GM12873 (cell line): Measurements from ENCODE around the gene ARL5A.

Source experiments
- CTCF ChIP-seq: IDR thresholded peaks from 2 replicates; pipeline ENCODE4 v1.5.1; 2012; ENCODE audit warnings: low read depth, mild to moderate bottlenecking, moderate library complexity, low read length, control low read depth; ENCODE audit not compliant: insufficient read depth; ENCODE audit errors: missing control alignments

The ARL5A gene

GRCh38 chr2:151793123-151793522, 35.1 kb downstream of the ARL5A start:
- TF ChIP-seq CTCF: no peak

GRCh38 chr2:151792589-151792988, 35.6 kb downstream of the ARL5A start:
- peak; percentile 18 for TF ChIP-seq CTCF

- no peak for TF ChIP-seq CTCF
Measured at GRCh38 chr2:151791545-151791944, 36.7 kb downstream of the ARL5A start.

- TF ChIP-seq CTCF: no peak
Measured at GRCh38 chr2:151790689-151791088, 37.5 kb downstream of the ARL5A start.

GRCh38 chr2:151789055-151789834, 39.0 kb downstream of the ARL5A start:
- no peak for TF ChIP-seq CTCF

- TF ChIP-seq CTCF: no peak
Measured at GRCh38 chr2:151786483-151786882, 41.7 kb downstream of the ARL5A start.

GRCh38 chr2:151786077-151786476, 42.1 kb downstream of the ARL5A start:
- TF ChIP-seq CTCF: no peak
